ENCODE data around the gene C2CD2.

The C2CD2 gene

GRCh38 chr21:41857771-41858300 is 96.0 kb downstream of the C2CD2 start:
- no peak for DNase-seq (ENCODE audit: extremely low spot score)
- ChIA-PET CTCF (no interaction called here), POLR2A (no interaction called here)
- TF ChIP-seq CTCF (IDR thresholded peaks at IDR 0.05; ENCODE audit: control extremely low read depth, extremely low read depth, low read depth, missing control alignments) = no peak

GRCh38 chr21:41856572-41856971 is 97.2 kb downstream of the C2CD2 start:
- DNase-seq (ENCODE audit: extremely low spot score) = no peak
- TF ChIP-seq CTCF (IDR thresholded peaks at IDR 0.05; ENCODE audit: control extremely low read depth, extremely low read depth, low read depth, missing control alignments) = no peak
- ChIA-PET CTCF (interaction anchor here (1.1 kb wide), 1 partner anchor 40 kb away, joined by 4 read pairs; no protein-coding TSS in a partner anchor), POLR2A (no interaction called here)

GRCh38 chr21:41854426-41854995 is 99.3 kb downstream of the C2CD2 start:
- no peak for TF ChIP-seq CTCF (IDR thresholded peaks at IDR 0.05; ENCODE audit: control extremely low read depth, extremely low read depth, low read depth, missing control alignments)
- no peak for DNase-seq (ENCODE audit: extremely low spot score)
- POLR2A ChIA-PET = no interaction called here
- CTCF ChIA-PET = interaction anchor here (1.7 kb wide), 1 partner anchor 38 kb away, joined by 6 read pairs; no protein-coding TSS in a partner anchor

- DNase-seq (ENCODE audit: extremely low spot score) = no peak
- POLR2A ChIA-PET = no interaction called here
- CTCF ChIA-PET = interaction anchor here (1.7 to 2.1 kb wide), 2 partner anchors 15 to 36 kb away, joined by 5 to 6 read pairs; no protein-coding TSS in a partner anchor
- no peak for TF ChIP-seq CTCF (IDR thresholded peaks at IDR 0.05; ENCODE audit: control extremely low read depth, extremely low read depth, low read depth, missing control alignments)
Measured at GRCh38 chr21:41852929-41853320, 100.9 kb downstream of the C2CD2 start.

GRCh38 chr21:41852151-41852928 is 101.5 kb downstream of the C2CD2 start:
- ChIA-PET CTCF (interaction anchor here (1.7 to 2.1 kb wide), 2 partner anchors 14 to 35 kb away, joined by 5 to 6 read pairs; no protein-coding TSS in a partner anchor), POLR2A (no interaction called here)
- no peak for DNase-seq (ENCODE audit: extremely low spot score)
- no peak for TF ChIP-seq CTCF (IDR thresholded peaks at IDR 0.05; ENCODE audit: control extremely low read depth, extremely low read depth, low read depth, missing control alignments)

GRCh38 chr21:41851090-41851790 is 102.6 kb downstream of the C2CD2 start:
- no peak for TF ChIP-seq CTCF (IDR thresholded peaks at IDR 0.05; ENCODE audit: control extremely low read depth, extremely low read depth, low read depth, missing control alignments)
- CTCF ChIA-PET = interaction anchor here (2.1 kb wide), 1 partner anchor 13 kb away, joined by 5 read pairs; no protein-coding TSS in a partner anchor
- no peak for DNase-seq (ENCODE audit: extremely low spot score)
- POLR2A ChIA-PET = no interaction called here

Data from GM10248 (cell line).